Purkinje cell (primary cell): ENCODE measurements around the gene IL17B. TPM values are rescaled to one million over a fixed set of nuclear protein-coding genes. Genes with fewer than 3 reads are reported as not detected.

Source experiments
- polyA plus RNA-seq: library from polyadenylated mRNA; unstranded; fragments of >200 nt; fragmentation: Nextera tagmentation; gene quantifications from 2 replicates; pipeline ENCODE4 v1.2.1, GENCODE V29; 2014

IL17B gene
- polyA plus RNA-seq, result not detected in 2 replicates

GRCh38 chr5:149379177-149379761 lies at the start of gene IL17B:
Gene IL17B, minus strand, starts transcription at chr5:149379292. Its CDS starts 67 bp downstream, at chr5:149379225.

GRCh38 chr5:149357370-149358293 lies 21.5 kb downstream of the IL17B start, which contains the start of gene PCYOX1L:
Gene PCYOX1L, plus strand, starts transcription at chr5:149358046. Its CDS starts 23 bp downstream, at chr5:149358069.

GRCh38 chr5:149345147-149345891 lies 33.8 kb downstream of the IL17B start, which contains the start of gene GRPEL2:
Gene GRPEL2, plus strand, starts transcription at chr5:149345499. Its CDS starts 41 bp downstream, at chr5:149345540.

Other genes starting within 250 kb of the IL17B start
- gene ABLIM3, start 237.8 kb downstream of the IL17B start, polyA plus RNA-seq, result 4.1 and 7.1 TPM in 2 replicates
- 0.93 TPM in 1 of 2 replicates, not detected in the other for gene AFAP1L1, start 107.4 kb downstream of the IL17B start, polyA plus RNA-seq
- gene GRPEL2, start 33.8 kb downstream of the IL17B start, polyA plus RNA-seq, result 11.6 and 16.6 TPM in 2 replicates
- gene PCYOX1L, start 21.2 kb downstream of the IL17B start, polyA plus RNA-seq, result 15.3 and 18.3 TPM in 2 replicates
- 71.5 and 168 TPM in 2 replicates for gene CSNK1A1, start 172.1 kb upstream of the IL17B start, polyA plus RNA-seq
- 1.1 and 2.3 TPM in 2 replicates for gene ARHGEF37, start 202.2 kb upstream of the IL17B start, polyA plus RNA-seq